ENCODE data around the gene FBF1.
"Not testable (repeated sequence)": the region's sequence is repeated elsewhere in the genome, so short reads cannot be mapped to it uniquely, and the experiment has no call there.

Gene FBF1

DNA sequence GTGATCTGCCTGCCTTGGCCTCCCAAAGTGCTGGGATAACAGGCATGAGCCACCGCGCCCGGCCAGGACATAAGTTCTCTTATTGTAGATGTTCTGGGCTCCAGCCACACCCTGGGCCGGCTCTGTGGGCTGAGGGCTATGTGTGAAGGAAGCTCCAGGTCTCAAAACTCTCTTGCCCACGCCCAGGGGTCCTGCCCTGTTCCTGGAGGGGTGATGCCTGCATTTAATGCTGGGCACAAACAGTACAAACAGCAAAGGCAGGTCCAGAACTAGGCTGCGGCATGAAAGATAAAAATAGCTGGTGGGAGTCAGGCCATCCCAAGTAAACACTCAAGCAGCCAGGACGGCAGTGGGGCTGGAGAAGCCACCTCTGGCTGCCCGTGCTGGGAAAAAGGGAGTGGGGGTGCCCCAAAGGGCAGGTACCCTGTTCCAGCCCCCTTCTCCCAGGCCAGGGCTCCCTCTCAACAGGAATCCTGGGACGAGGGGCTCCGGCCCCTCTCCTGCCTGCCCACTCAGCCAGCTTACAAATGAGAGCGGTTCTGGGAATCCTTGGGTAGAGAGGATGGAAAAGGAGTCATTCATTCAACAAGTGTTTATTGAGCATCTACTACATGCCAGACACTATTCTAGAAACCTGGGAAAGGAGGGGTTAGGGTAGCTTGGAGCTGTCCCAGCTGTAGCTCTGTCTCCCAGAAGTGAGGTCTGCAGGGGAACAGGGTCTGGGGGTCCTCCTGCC, 67.1 kb downstream of the FBF1 start:
- DNase-seq, result no peak

- no peak for DNase-seq
These were observed 68.1 kb downstream of the FBF1 start for GRCh38 chr17:75872434-75873351.

DNA sequence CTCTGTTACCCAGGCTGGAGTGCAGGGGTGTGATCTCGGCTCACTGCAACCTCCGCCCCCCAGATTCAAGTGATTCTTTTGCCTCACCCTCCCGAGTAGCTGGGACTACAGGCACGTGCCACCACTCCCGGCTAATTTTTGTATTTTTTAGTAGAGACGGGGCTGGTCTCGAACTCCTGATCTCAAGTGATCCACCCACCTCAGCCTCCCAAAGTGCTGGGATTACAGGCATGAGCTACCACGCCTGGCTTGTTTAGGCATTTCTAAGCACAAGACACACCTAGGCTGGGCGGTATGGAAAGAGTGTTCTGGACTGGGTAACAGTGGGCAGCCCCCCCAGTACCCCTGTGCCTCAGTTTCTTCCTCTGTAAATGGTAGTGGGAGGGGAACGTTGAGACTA, 70.6 kb downstream of the FBF1 start:
- DNase-seq, result not testable (repeated sequence)

DNA sequence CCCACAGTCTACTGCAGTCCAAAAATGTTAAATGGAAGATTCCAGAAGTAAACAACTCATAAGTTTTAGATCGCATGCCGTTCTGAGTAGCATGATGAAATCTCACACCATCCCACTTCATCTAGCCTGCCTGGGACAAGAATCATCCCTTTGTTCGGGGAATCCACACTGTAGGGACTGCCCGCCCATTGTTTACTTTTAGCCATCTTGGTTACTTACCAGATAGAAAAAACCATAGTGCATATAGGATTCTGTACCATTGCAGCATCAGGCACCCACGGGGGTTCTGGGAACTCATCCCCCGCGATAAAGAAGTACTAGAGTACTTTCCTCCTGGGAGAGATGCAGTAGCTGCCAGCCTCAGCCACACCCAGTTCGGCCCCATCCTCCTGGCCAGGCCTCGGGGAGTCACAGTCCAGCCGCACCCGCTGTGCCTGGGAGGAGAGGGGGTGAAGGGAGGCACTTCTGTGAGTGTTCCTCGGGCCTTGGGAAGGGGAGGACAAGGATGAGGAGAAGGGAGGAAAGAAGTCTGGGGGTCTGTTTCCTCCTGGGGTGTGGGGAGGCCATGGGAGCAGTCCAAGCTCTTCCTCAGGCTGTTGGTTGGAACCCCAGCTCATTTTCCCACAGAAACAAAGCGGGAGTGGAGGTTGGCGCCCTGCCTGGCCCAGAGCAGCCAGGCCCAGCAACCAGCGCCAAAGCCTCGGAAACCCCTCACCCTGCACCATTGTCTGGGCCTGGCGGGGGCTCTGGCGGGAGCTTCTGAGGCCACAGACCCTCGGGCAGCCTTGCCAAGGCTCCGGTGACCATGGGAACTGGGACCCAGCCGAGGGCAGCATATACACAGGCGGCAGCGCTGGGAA, 71.3 kb downstream of the FBF1 start:
- DNase-seq, result no peak

DNA sequence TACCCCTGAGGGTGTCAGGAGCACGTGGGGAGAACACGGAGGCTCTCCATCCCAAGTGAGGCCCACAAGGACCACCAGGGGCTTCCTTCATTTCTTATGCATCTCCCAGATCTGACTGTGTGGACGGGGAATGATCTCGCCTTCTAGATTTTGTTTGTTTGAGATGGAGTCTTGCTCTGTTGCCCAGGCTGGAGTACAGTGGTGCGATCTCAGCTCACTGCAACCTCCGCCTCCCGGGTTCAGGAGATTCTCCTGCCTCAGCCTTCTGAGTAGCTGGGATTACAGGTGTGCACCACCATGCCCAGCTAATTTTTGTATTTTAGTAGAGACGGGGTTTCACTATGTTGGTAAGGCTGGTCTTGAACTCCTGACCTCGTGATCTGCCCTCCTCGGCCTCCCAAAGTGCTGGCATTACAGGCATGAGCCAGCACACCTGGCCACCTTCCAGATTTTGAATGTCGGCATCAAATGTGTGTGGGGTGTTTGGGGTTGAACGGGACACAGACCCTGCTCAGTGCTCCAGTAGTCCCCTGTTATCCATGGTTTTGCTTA, 72.0 kb downstream of the FBF1 start:
- not testable (repeated sequence) for DNase-seq

- DNase-seq, result not testable (repeated sequence)
These were observed 75.2 kb downstream of the FBF1 start for GRCh38 chr17:75865404-75866188.

DNA sequence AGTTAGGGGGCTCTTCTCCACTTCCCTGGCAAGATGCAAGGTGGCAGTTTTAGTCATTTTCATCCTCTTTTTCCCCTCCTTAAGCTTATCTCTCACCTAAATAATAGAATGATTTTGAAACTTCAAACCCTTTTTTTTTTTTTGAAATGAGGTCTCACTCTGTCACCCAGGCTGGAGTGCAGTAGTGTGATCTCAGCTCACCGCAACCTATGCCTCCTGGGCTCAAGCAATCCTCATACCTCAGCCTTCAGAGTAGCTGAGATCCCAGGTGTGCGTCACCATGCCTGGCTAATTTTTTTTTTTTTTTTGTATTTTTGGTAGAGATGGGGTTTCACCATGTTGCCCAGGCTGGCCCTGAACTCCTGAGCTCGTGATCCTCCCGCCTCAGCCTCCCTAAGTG, 76.0 kb downstream of the FBF1 start:
- not testable (repeated sequence) for DNase-seq

GRCh38 chr17:75864448-75864871, 76.4 kb downstream of the FBF1 start:
- no peak for DNase-seq

DNA sequence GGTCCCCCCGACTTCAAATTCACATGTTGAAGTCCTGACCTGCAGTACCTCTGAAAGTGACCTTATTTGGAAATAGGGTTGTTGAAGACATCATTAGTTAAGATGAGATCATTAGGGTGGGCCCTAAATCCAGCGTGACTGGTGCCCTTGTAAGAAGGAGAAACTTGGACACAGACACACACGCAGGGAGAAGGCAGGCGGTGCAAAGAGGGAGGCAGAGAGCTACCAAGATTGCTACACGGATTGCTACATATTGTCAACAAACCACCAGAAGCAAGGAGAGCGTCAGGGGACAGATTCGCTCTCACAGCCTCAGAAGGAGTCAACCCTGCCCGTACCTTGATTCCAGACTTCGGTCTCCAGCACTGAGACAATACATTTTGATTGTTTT, 78.9 kb downstream of the FBF1 start:
- DNase-seq, result no peak

Measured in NCI-H1930 (cell line).